ENCODE measurements around the gene MYMX. TPM values are rescaled to one million over a fixed set of nuclear protein-coding genes. Genes with fewer than 3 reads are reported as not detected.

The MYMX gene
- total and polyA plus RNA-seq, 2 donors from 2014 or later, result 1.1 to 2.2 TPM

- Histone ChIP-seq H3K27me3 (ENCODE audit: control insufficient read depth, insufficient read depth, low read length) (no peaks in the 10 kb centered on the region), H3K4me1 (ENCODE audit: control insufficient read depth in 2 of 3, insufficient read depth in 2 of 3, low read depth in 1 of 3, low read length in 3 of 3) (peaks cover 0 to 6% (median 0%) of the 10 kb centered on the region in 3 donors), H3K9ac (ENCODE audit: low read length in 3 of 3) (no peak overlapping the region), H3K27ac (ENCODE audit: low read depth in 2 of 2, low read length in 2 of 2) (no peak overlapping the region), H3K9me3 (ENCODE audit: control insufficient read depth in 2 of 3, insufficient read depth in 1 of 3, low read length in 3 of 3) (no peaks in the 10 kb centered on the region), H3K36me3 (ENCODE audit: control insufficient read depth in 2 of 3, insufficient read depth in 3 of 3, low read length in 3 of 3) (no peaks in the 10 kb centered on the region), H3K4me3 (ENCODE audit: low read length in 3 of 3) (no peak overlapping the region)
- TF ChIP-seq CTCF (IDR thresholded peaks at IDR 0.05; ENCODE audit: borderline replicate concordance, extremely low read depth, insufficient read depth), result no peak
- no peak for FAIRE-seq
- peak in 1 of 5 donors; percentile 48 for DNase-seq
- intact Hi-C loops (cut with DNase I), result no loop called here
Measured at GRCh38 chr6:44201200-44201599, 15.5 kb upstream of the MYMX start.

GRCh38 chr6:44201638-44202303, 15.0 kb upstream of the MYMX start:
- Histone ChIP-seq H3K4me1 (ENCODE audit: control insufficient read depth in 2 of 3, insufficient read depth in 2 of 3, low read depth in 1 of 3, low read length in 3 of 3) (peaks cover 0 to 6% (median 0%) of the 10 kb centered on the region in 3 donors), H3K27me3 (ENCODE audit: control insufficient read depth, insufficient read depth, low read length) (no peaks in the 10 kb centered on the region), H3K9ac (ENCODE audit: low read length in 3 of 3) (no peak overlapping the region), H3K27ac (ENCODE audit: low read depth in 2 of 2, low read length in 2 of 2) (no peak overlapping the region), H3K36me3 (ENCODE audit: control insufficient read depth in 2 of 3, insufficient read depth in 3 of 3, low read length in 3 of 3) (no peaks in the 10 kb centered on the region), H3K4me3 (ENCODE audit: low read length in 3 of 3) (no peak overlapping the region), H3K9me3 (ENCODE audit: control insufficient read depth in 2 of 3, insufficient read depth in 1 of 3, low read length in 3 of 3) (no peaks in the 10 kb centered on the region)
- FAIRE-seq (no peak), DNase-seq (peak in 1 of 5 donors; percentile 43)
- intact Hi-C loops (cut with DNase I), result no loop called here
- no peak for TF ChIP-seq CTCF (IDR thresholded peaks at IDR 0.05; ENCODE audit: borderline replicate concordance, extremely low read depth, insufficient read depth)

DNA sequence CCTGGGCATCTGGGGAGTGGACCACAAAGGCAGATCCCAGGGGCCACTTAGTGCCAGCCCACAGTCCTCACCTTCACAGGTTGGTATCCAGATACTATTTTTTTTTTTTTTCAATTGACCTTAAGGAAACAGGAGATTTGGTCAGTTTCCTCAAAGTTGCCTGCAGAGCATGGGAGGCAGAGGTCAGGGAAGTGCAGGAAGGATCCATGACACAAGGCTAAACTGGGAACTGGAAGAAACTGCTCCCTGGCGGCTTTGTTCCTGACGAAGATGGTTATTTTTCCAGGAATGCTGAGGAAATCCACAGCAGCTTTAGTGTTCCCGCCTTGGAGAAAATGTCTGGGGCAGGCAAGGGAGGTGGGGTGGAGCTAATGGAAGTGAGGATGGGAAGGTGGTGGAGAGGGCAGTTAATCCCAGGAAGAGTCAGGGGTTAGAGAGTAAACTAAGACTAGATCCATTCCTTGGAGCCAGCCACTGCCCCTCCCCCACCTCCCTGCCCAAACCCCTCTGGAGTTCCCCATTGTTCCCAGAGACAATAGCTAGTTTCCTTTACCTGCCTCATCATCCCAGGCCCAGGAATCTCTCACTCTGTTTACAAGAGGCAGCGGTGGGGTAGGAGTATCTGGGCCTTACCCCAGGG, 14.3 kb upstream of the MYMX start:
- H3K9me3 ChIP-seq (ENCODE audit: control insufficient read depth in 2 of 3, insufficient read depth in 1 of 3, low read length in 3 of 3), result no peaks in the 10 kb centered on the region
- peaks cover 0 to 6% (median 0%) of the 10 kb centered on the region in 3 donors for H3K4me1 ChIP-seq (ENCODE audit: control insufficient read depth in 2 of 3, insufficient read depth in 2 of 3, low read depth in 1 of 3, low read length in 3 of 3)
- no peaks in the 10 kb centered on the region for H3K27me3 ChIP-seq (ENCODE audit: control insufficient read depth, insufficient read depth, low read length)
- peak overlapping the region in 1 of 2 donors; percentile 43 for H3K27ac ChIP-seq (ENCODE audit: low read depth in 2 of 2, low read length in 2 of 2)
- no peaks in the 10 kb centered on the region for H3K36me3 ChIP-seq (ENCODE audit: control insufficient read depth in 2 of 3, insufficient read depth in 3 of 3, low read length in 3 of 3)
- H3K4me3 ChIP-seq (ENCODE audit: low read length in 3 of 3), result no peak overlapping the region
- no peak for TF ChIP-seq CTCF (IDR thresholded peaks at IDR 0.05; ENCODE audit: borderline replicate concordance, extremely low read depth, insufficient read depth)
- DNase-seq, result peak in 1 of 5 donors; percentile 28
- no peak for FAIRE-seq
- intact Hi-C loops (cut with DNase I), result no loop called here
- no peak overlapping the region for H3K9ac ChIP-seq (ENCODE audit: low read length in 3 of 3)

All from kidney (tissue), 14 donors.